IMR-90 (cell line): ENCODE data around the gene PKN3. TPM values are rescaled to one million over a fixed set of nuclear protein-coding genes. Genes with fewer than 3 reads are reported as not detected.

Experiments
- ATAC-seq: fragments of 200-7000 bp; cut with Tn5 transposase; 2 replicates; pipeline ENCODE4 v1.9.1; 2020; ENCODE audit warnings: low read depth, mild to moderate bottlenecking, moderate library complexity
- BruUV-seq: library from RNA; stranded (reverse); fragments of 400-500 nt; replicated peaks from 2 replicates; lab custom pipeline; 2021; lab: Mats Ljungman, UMichigan
- CTCF ChIA-PET: fragments of 300-600 bp; formaldehyde crosslinking; extraction: SDS; loops from one replicate; lab custom pipeline; 2021; ENCODE audit warnings: antibody characterized with exemption; lab: Yijun Ruan, JAX
- POLR2A ChIA-PET: fragments of 300-600 bp; sonication (Branson Sonifier 250); formaldehyde crosslinking; loops from one replicate; lab custom pipeline; 2022; ENCODE audit warnings: antibody characterized with exemption; ENCODE audit not compliant: unreplicated experiment; lab: Charles Lee
- DNase-seq: peaks from one replicate; pipeline ENCODE4 v3.0.0; 2013
- H2AFZ ChIP-seq: replicated peaks from 2 replicates; pipeline ENCODE3; 2013; ENCODE audit warnings: low read length, mild to moderate bottlenecking; ENCODE audit not compliant: poor library complexity
- H2AK5ac ChIP-seq: 2 replicates; pipeline ENCODE4 v1.6.1; 2013; ENCODE audit warnings: low read depth, low read length, inconsistent platforms
- H2AK9ac ChIP-seq: replicated peaks from 2 replicates; pipeline ENCODE3; 2013; ENCODE audit warnings: mild to moderate bottlenecking, low read depth, low read length, moderate library complexity; ENCODE audit not compliant: poor library complexity
- H2BK120ac ChIP-seq: 2 replicates; pipeline ENCODE4 v1.6.1; 2013; ENCODE audit warnings: low read depth, low read length, inconsistent platforms
- H2BK15ac ChIP-seq: 3 replicates; pipeline ENCODE4 v1.6.1; 2013; ENCODE audit warnings: low read depth, low read length, inconsistent platforms
- H2BK20ac ChIP-seq: 2 replicates; pipeline ENCODE4 v1.6.1; 2013; ENCODE audit warnings: low read depth, mild to moderate bottlenecking, inconsistent platforms, low read length, moderate library complexity
- H2BK5ac ChIP-seq: 2 replicates; pipeline ENCODE4 v1.6.1; 2013; ENCODE audit warnings: mild to moderate bottlenecking, low read depth, low read length, inconsistent platforms; ENCODE audit not compliant: poor library complexity, severe bottlenecking
- H3K14ac ChIP-seq: replicated peaks from 2 replicates; pipeline ENCODE4 v1.6.1; 2013; ENCODE audit warnings: low read depth, low read length, inconsistent platforms
- H3K18ac ChIP-seq: 2 replicates; pipeline ENCODE4 v1.6.1; 2013; ENCODE audit warnings: low read depth, low read length, control low read depth
- H3K23ac ChIP-seq: 2 replicates; pipeline ENCODE4 v1.6.1; 2013; ENCODE audit warnings: low read depth, low read length, inconsistent platforms
- H3K27ac ChIP-seq: 2 replicates; pipeline ENCODE4 v1.5.1; 2013; ENCODE audit warnings: mild to moderate bottlenecking, control low read depth, low read length; ENCODE audit not compliant: insufficient read depth
- H3K27me3 ChIP-seq: 2 replicates; pipeline ENCODE4 v1.6.1; 2013; ENCODE audit warnings: low read length; ENCODE audit not compliant: control insufficient read depth, insufficient read depth
- H3K36me3 ChIP-seq: 2 replicates; pipeline ENCODE4 v1.6.1; 2013; ENCODE audit warnings: low read length, mixed read lengths; ENCODE audit not compliant: control insufficient read depth, insufficient read depth
- H3K4ac ChIP-seq: 2 replicates; pipeline ENCODE4 v1.6.1; 2013; ENCODE audit warnings: low read depth, low read length, inconsistent platforms
- H3K4me1 ChIP-seq: 2 replicates; pipeline ENCODE4 v1.6.1; 2013; ENCODE audit warnings: low read length, mixed read lengths; ENCODE audit not compliant: control insufficient read depth, insufficient read depth
- H3K4me2 ChIP-seq: 2 replicates; pipeline ENCODE4 v1.6.1; 2013; ENCODE audit warnings: low read depth, mild to moderate bottlenecking, control low read depth, low read length, moderate library complexity
- H3K4me3 ChIP-seq: 2 replicates; pipeline ENCODE4 v1.5.1; 2013; ENCODE audit warnings: low read depth, mild to moderate bottlenecking, control low read depth, low read length, moderate library complexity; ENCODE audit not compliant: insufficient read depth
- H3K56ac ChIP-seq: 2 replicates; pipeline ENCODE4 v1.6.1; 2013; ENCODE audit warnings: low read length, inconsistent platforms; ENCODE audit not compliant: insufficient read depth; ENCODE audit errors: extremely low read depth
- H3K79me1 ChIP-seq, 2 experiments: 2 replicates each; pipeline ENCODE4 v1.6.1; 2013; ENCODE audit warnings: low read length in 2 of 2, inconsistent platforms in 1 of 2, low read depth in 1 of 2
- H3K9ac ChIP-seq: 2 replicates; pipeline ENCODE4 v1.6.1; 2013; ENCODE audit warnings: low read depth, low read length, control low read depth
- H3K9me1 ChIP-seq: 2 replicates; pipeline ENCODE4 v1.6.1; 2013; ENCODE audit warnings: low read length, inconsistent platforms; ENCODE audit not compliant: insufficient read depth
- H3K9me3 ChIP-seq: 2 replicates; pipeline ENCODE4 v1.6.1; 2013; ENCODE audit warnings: low read length; ENCODE audit not compliant: control insufficient read depth, insufficient read depth
- H4K20me1 ChIP-seq: 2 replicates; pipeline ENCODE4 v1.6.1; 2013; ENCODE audit warnings: low read length, inconsistent platforms; ENCODE audit not compliant: insufficient read depth
- H4K5ac ChIP-seq: 2 replicates; pipeline ENCODE4 v1.6.1; 2013; ENCODE audit warnings: mild to moderate bottlenecking, low read depth, low read length, control low read depth
- H4K8ac ChIP-seq, 2 experiments: 2 replicates each; pipeline ENCODE4 v1.6.1; 2013; ENCODE audit warnings: low read depth in 2 of 2, low read length in 2 of 2, control low read depth in 1 of 2, inconsistent platforms in 1 of 2
- H4K91ac ChIP-seq: 2 replicates; pipeline ENCODE4 v1.6.1; 2013; ENCODE audit warnings: low read depth, low read length, inconsistent platforms; ENCODE audit not compliant: insufficient read depth
- CEBPB ChIP-seq: IDR thresholded peaks from 2 replicates; pipeline ENCODE4 v1.6.1; 2012; ENCODE audit warnings: low read depth, low read length, improper control_type of control experiment
- MAFK ChIP-seq: IDR thresholded peaks from 2 replicates; pipeline ENCODE4 v1.6.1; 2012; ENCODE audit warnings: low read depth, low read length, improper control_type of control experiment
- MAZ ChIP-seq: IDR thresholded peaks from 2 replicates; pipeline ENCODE4 v1.6.1; 2012; ENCODE audit warnings: low read depth, mild to moderate bottlenecking, low read length, improper control_type of control experiment, moderate library complexity, borderline replicate concordance
- MXI1 ChIP-seq: IDR thresholded peaks from 2 replicates; pipeline ENCODE4 v1.6.1; 2012; ENCODE audit warnings: low read depth, mild to moderate bottlenecking, low read length, moderate library complexity, borderline replicate concordance
- SMC3 ChIP-seq: fragments of 150-350 bp; IDR thresholded peaks from 2 replicates; pipeline ENCODE4 v1.6.1; 2016; ENCODE audit warnings: low read depth, mild to moderate bottlenecking, antibody characterized with exemption, low read length, moderate library complexity
- WGBS, 2 experiments: methylation state at CpG; one replicate each; pipeline versions ENCODE4 v1.1.5 to v1.1.7; 2013; ENCODE audit warnings: missing lambda C conversion rate in 2 of 2; ENCODE audit not compliant: insufficient read length in 1 of 2; ENCODE audit errors: extremely low coverage in 2 of 2; 5-methylcytosine and 5-hydroxymethylcytosine counted together
- dilution Hi-C: fragments of 300-500 bp; cut with HindIII; formaldehyde crosslinking; loops from one replicate; pipeline ENCODE4 v1.14.3; 2018; ENCODE audit warnings: low sequenced_read_pairs; ENCODE audit not compliant: unreplicated experiment
- in situ Hi-C: fragments of 300-500 bp; cut with MboI; formaldehyde crosslinking; loops from 3 replicates; pipeline ENCODE4 v1.14.3; 2019; ENCODE audit warnings: low sequenced_read_pairs, inconsistent platforms, mixed read lengths
- intact Hi-C: fragments of 100-400 bp; cut with micrococcal nuclease; formaldehyde crosslinking; loops from 2 replicates; pipeline ENCODE4 v1.10.0; 2022
- polyA plus RNA-seq, 3 experiments: library from polyadenylated mRNA; depleted of rRNA; stranded (reverse); fragments of >200 nt; gene quantifications; 2 replicates each; pipeline ENCODE4 v1.2.3, GENCODE V29; 2012; ENCODE audit warnings: low replicate concordance in 1 of 3
- total RNA-seq: library from RNA; depleted of rRNA; stranded (reverse); fragments of >200 nt; gene quantifications from 2 replicates; pipeline ENCODE4 v1.2.3, GENCODE V29; 2012

The PKN3 gene
- total and polyA plus RNA-seq, 2 of the 4 experiments (the other 2 are of a cell fraction) = 1.6 to 3.8 TPM

DNA sequence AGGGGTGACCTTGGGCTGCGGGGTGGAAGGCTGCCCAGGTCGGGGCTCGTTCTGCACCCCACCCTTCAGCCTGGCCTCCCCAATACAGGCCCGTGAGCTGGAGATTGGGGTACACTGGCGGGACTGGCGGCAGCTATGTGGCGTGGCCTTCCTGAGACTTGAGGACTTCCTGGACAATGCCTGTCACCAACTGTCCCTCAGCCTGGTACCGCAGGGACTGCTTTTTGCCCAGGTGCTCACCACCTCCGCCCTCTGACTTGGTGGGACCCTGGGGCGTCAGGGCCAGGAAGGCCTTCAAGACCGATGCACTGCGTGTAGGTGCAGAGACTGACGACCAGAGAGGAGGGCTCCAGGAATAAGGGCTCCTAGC, 11.1 kb downstream of the PKN3 start (continued):
- TF ChIP-seq CEBPB (no peak), MAZ (no peak), MAFK (no peak), MXI1 (no peak)

DNA sequence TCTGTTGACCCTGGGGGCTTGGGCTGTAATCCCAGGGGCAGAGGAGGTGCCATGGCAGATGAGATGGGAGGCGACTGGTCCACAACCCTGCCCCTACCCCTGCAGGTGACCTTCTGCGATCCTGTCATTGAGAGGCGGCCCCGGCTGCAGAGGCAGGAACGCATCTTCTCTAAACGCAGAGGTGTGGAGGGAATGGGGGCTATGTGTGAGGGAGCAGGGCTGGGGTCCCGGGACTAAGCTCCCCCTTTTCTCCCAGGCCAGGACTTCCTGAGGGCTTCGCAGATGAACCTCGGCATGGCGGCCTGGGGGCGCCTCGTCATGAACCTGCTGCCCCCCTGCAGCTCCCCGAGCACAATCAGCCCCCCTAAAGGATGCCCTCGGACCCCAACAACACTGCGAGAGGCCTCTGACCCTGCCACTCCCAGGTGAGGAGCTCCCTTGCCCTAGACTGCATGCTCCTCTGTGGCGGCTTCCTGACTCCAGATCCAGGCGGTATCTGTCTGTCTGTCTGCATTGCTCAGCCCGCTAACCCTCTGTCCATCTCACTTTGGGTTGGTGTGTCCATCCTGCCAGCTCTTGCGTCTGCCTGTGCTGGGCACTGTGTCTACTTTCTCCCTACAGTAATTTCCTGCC, 11.8 kb downstream of the PKN3 start:
- no peak overlapping the region for H2AFZ ChIP-seq
- no peak overlapping the region for H3K4me2 ChIP-seq
- no peaks in the 10 kb centered on the region for H4K20me1 ChIP-seq
- TF ChIP-seq MAFK (no peak), MAZ (no peak), SMC3 (no peak)
- H2BK20ac ChIP-seq = no peak overlapping the region
- CTCF ChIA-PET = no interaction called here
- in situ Hi-C loops = no loop called here
- DNase-seq = no peak
- H3K4me1 ChIP-seq = no peaks in the 10 kb centered on the region
- no peak overlapping the region for H3K27ac ChIP-seq
- no peak for ATAC-seq
- WGBS, 2 experiments = 97% methylated on average over 6 of the region's 19 CpGs; no CpG with 5 or more reads in 1 of the 2 experiments
- dilution Hi-C loops = no loop called here
- no peak overlapping the region for H4K91ac ChIP-seq
- no peaks in the 10 kb centered on the region for H3K79me1 ChIP-seq
- no peak overlapping the region for H3K4ac ChIP-seq
- H2AK9ac ChIP-seq = no peak overlapping the region
- no peak overlapping the region for H3K9ac ChIP-seq
- no peak overlapping the region for H2BK120ac ChIP-seq
- no peak overlapping the region for H2AK5ac ChIP-seq
- no peak overlapping the region for H3K14ac ChIP-seq
- no TSS peak for BruUV-seq
- H3K9me1 ChIP-seq = no peaks in the 10 kb centered on the region
- H3K9me3 ChIP-seq = no peaks in the 10 kb centered on the region
- H2BK5ac ChIP-seq = no peak overlapping the region
- H4K8ac ChIP-seq = no peak overlapping the region
- POLR2A ChIA-PET = no interaction called here
- H3K18ac ChIP-seq = no peak overlapping the region
- intact Hi-C loops = no loop called here
- H4K5ac ChIP-seq = no peak overlapping the region
- H3K4me3 ChIP-seq = no peak overlapping the region
- H3K36me3 ChIP-seq = no peaks in the 10 kb centered on the region
- H3K27me3 ChIP-seq = no peaks in the 10 kb centered on the region
- H2BK15ac ChIP-seq = no peak overlapping the region
- no peak overlapping the region for H3K23ac ChIP-seq
- no peak overlapping the region for H3K56ac ChIP-seq
